HCT116 (cell line): ENCODE data around the gene FAM162A. TPM values are rescaled to one million over a fixed set of nuclear protein-coding genes. Genes with fewer than 3 reads are reported as not detected.

Experiments used
- ATAC-seq: fragments of 200-7000 bp; cut with Tn5 transposase; 2 replicates; pipeline ENCODE4 v1.9.1; 2020; ENCODE audit warnings: mild to moderate bottlenecking, moderate library complexity
- BruUV-seq: library from RNA; stranded (reverse); fragments of 400-500 nt; replicated peaks from 2 replicates; lab custom pipeline; 2021; lab: Mats Ljungman, UMichigan
- CTCF ChIA-PET: fragments of 300-600 bp; sonication (Branson Sonifier 250); formaldehyde crosslinking; loops from one replicate; lab custom pipeline; 2021; ENCODE audit warnings: antibody characterized with exemption; lab: Charles Lee
- POLR2A ChIA-PET: fragments of 300-600, 350-600 bp; sonication (Branson Sonifier 250); formaldehyde crosslinking; loops from one replicate; lab custom pipeline; 2021; ENCODE audit warnings: antibody characterized with exemption; lab: Charles Lee
- RAD21 ChIA-PET, 2 experiments: fragments of 300-600 bp; sonication (Branson Sonifier 250); formaldehyde crosslinking; loops; one replicate each; lab custom pipeline; 2023; ENCODE audit warnings: low total read pairs in 2 of 2; ENCODE audit not compliant: uncharacterized antibody in 2 of 2, unreplicated experiment in 2 of 2, low non-redundant PET in 1 of 2; lab: Charles Lee
- DNase-seq: peaks from one replicate; pipeline ENCODE4 v3.0.0-alpha.2; 2010; ENCODE audit warnings: low read depth, low spot score
- H2AFZ ChIP-seq: fragments of 200-600 bp; shearing (Covaris generic), sonication (generic); 2 replicates; pipeline ENCODE4 v1.6.1; 2017; ENCODE audit warnings: low read depth, mixed run types, mixed read lengths, antibody characterized with exemption, low read length; ENCODE audit not compliant: poor library complexity, severe bottlenecking
- H3K27ac ChIP-seq: 2 replicates; pipeline ENCODE4 v1.5.1; 2012; ENCODE audit warnings: low read depth, low read length
- H3K27me3 ChIP-seq: fragments of 200-600 bp; sonication (generic); 2 replicates; pipeline ENCODE4 v1.6.1; 2016; ENCODE audit warnings: mixed run types, low read length, mixed read lengths; ENCODE audit not compliant: insufficient read depth
- H3K36me3 ChIP-seq, 2 experiments: fragments of 200-500 bp in 1 of 2; fragments of 200-600 bp in 1 of 2; sonication (Bioruptor generic) in 1 of 2; sonication (generic) in 1 of 2; 2 replicates each; pipeline versions ENCODE4 v1.5.1 to v1.6.1; 2014 to 2016; ENCODE audit warnings: low read length in 2 of 2, inconsistent platforms in 1 of 2, mixed read lengths in 1 of 2, mixed run types in 1 of 2; ENCODE audit not compliant: insufficient read depth in 2 of 2, control insufficient read depth in 1 of 2
- H3K4me1 ChIP-seq, 2 experiments: fragments of 200-600 bp in 1 of 2; sonication (generic) in 1 of 2; 2 replicates each; pipeline versions ENCODE4 v1.5.1 to v1.6.1; 2012 to 2017; ENCODE audit warnings: low read length in 2 of 2, inconsistent platforms in 1 of 2, mild to moderate bottlenecking in 1 of 2, mixed read lengths in 1 of 2, mixed run types in 1 of 2, moderate library complexity in 1 of 2; ENCODE audit not compliant: insufficient read depth in 2 of 2, control insufficient read depth in 1 of 2
- H3K4me2 ChIP-seq: fragments of 200-600 bp; sonication (generic); 2 replicates; pipeline ENCODE4 v1.6.1; 2017; ENCODE audit warnings: mixed run types, low read length, mixed read lengths
- H3K4me3 ChIP-seq, 2 experiments: fragments of 200-600 bp in 1 of 2; sonication (generic) in 1 of 2; replicated peaks in 1 of 2; 2 replicates each; pipeline ENCODE4 v1.5.1; 2011 to 2016; ENCODE audit warnings: low read length in 2 of 2, control low read depth in 1 of 2, low read depth in 1 of 2, mild to moderate bottlenecking in 1 of 2, mixed read lengths in 1 of 2, mixed run types in 1 of 2
- H3K79me2 ChIP-seq: fragments of 200-600 bp; sonication (generic); 2 replicates; pipeline ENCODE4 v1.6.1; 2017; ENCODE audit warnings: mild to moderate bottlenecking, mixed run types, low read length, moderate library complexity, mixed read lengths; ENCODE audit not compliant: insufficient read depth
- H3K9ac ChIP-seq: fragments of 200-600 bp; sonication (generic); 2 replicates; pipeline ENCODE4 v1.6.1; 2016; ENCODE audit warnings: low read length, mixed read lengths
- H3K9me2 ChIP-seq: fragments of 200-600 bp; sonication (generic), shearing (Covaris generic); 2 replicates; pipeline ENCODE4 v1.6.1; 2017; ENCODE audit warnings: mixed run types, mild to moderate bottlenecking, moderate library complexity; ENCODE audit not compliant: insufficient read depth
- H3K9me3 ChIP-seq, 2 experiments: fragments of 200-500 bp in 1 of 2; fragments of 200-600 bp in 1 of 2; sonication (Bioruptor generic) in 1 of 2; sonication (generic) in 1 of 2; 2 replicates each; pipeline ENCODE4 v1.6.1; 2014 to 2017; ENCODE audit warnings: low read length in 2 of 2, mixed read lengths in 2 of 2, inconsistent platforms in 1 of 2, low read depth in 1 of 2, mild to moderate bottlenecking in 1 of 2, mixed run types in 1 of 2, moderate library complexity in 1 of 2; ENCODE audit not compliant: control insufficient read depth in 1 of 2, insufficient read depth in 1 of 2
- H4K20me1 ChIP-seq: fragments of 200-600 bp; sonication (generic), shearing (Covaris generic); 2 replicates; pipeline ENCODE4 v1.6.1; 2017; ENCODE audit warnings: mixed run types, mild to moderate bottlenecking, moderate library complexity; ENCODE audit not compliant: insufficient read depth
- CBX3 ChIP-seq: IDR thresholded peaks from 2 replicates; pipeline ENCODE4 v1.6.1; 2012; ENCODE audit warnings: low read depth
- CEBPB ChIP-seq: IDR thresholded peaks from 2 replicates; pipeline ENCODE4 v1.6.1; 2012; ENCODE audit warnings: low read depth
- EGR1 ChIP-seq: IDR thresholded peaks from 2 replicates; pipeline ENCODE4 v1.6.1; 2012; ENCODE audit warnings: low read depth
- EZH2 ChIP-seq: fragments of 200-600 bp; sonication (generic); IDR thresholded peaks from 2 replicates; pipeline ENCODE4 v1.6.1; 2017; ENCODE audit warnings: antibody characterized with exemption, mixed run types
- EZH2phosphoT487 ChIP-seq: fragments of 200-600 bp; IDR thresholded peaks from 2 replicates; pipeline ENCODE4 v1.6.1; 2018; ENCODE audit warnings: antibody characterized with exemption, borderline replicate concordance
- FOSL1 ChIP-seq: IDR thresholded peaks from 2 replicates; pipeline ENCODE4 v1.6.1; 2012; ENCODE audit warnings: low read depth
- MAX ChIP-seq: IDR thresholded peaks from 2 replicates; pipeline ENCODE4 v1.6.1; 2012
- POLR2AphosphoS5 ChIP-seq: IDR thresholded peaks from 2 replicates; pipeline ENCODE4 v1.6.1; 2011; ENCODE audit warnings: mild to moderate bottlenecking, low read depth, low read length, moderate library complexity
- SP1 ChIP-seq: IDR thresholded peaks from 2 replicates; pipeline ENCODE4 v1.6.1; 2012; ENCODE audit warnings: low read depth
- SRF ChIP-seq: IDR thresholded peaks from 2 replicates; pipeline ENCODE4 v1.6.1; 2012; ENCODE audit warnings: low read depth
- TCF7L2 ChIP-seq: IDR thresholded peaks from 2 replicates; pipeline ENCODE4 v1.7.0; 2011; ENCODE audit warnings: borderline replicate concordance, inconsistent platforms; ENCODE audit not compliant: insufficient read depth, insufficient read length; ENCODE audit errors: extremely low read depth
- YY1 ChIP-seq: IDR thresholded peaks from 2 replicates; pipeline ENCODE4 v1.6.1; 2011; ENCODE audit warnings: low read length, low read depth, moderate library complexity, mild to moderate bottlenecking; ENCODE audit not compliant: insufficient replicate concordance; ENCODE audit errors: extremely low read depth
- ZBTB33 ChIP-seq: IDR thresholded peaks from 2 replicates; pipeline ENCODE4 v1.6.1; 2011; ENCODE audit warnings: mild to moderate bottlenecking, low read length, moderate library complexity; ENCODE audit not compliant: insufficient replicate concordance; ENCODE audit errors: extremely low read depth
- ZFX ChIP-seq: fragments of 450-650 bp; IDR thresholded peaks from 2 replicates; pipeline ENCODE4 v1.6.1; 2017
- ZNF274 ChIP-seq: fragments of 200-500 bp; sonication (Bioruptor generic); IDR thresholded peaks from 2 replicates; pipeline ENCODE4 v1.6.1; 2014; ENCODE audit warnings: mild to moderate bottlenecking, low read depth, low read length, inconsistent platforms
- intact Hi-C: fragments of 100-400 bp; cut with micrococcal nuclease; formaldehyde crosslinking; loops from 2 replicates; pipeline ENCODE4 v1.10.0; 2022
- total RNA-seq: library from RNA; stranded (reverse); gene quantifications from one replicate; pipeline ENCODE4 v1.2.1, GENCODE V29; 2021; ENCODE audit not compliant: unreplicated experiment
- TF ChIP-seq, protein P1 (sequence below): IDR thresholded peaks from 2 replicates; pipeline ENCODE4 v1.6.1; 2012
- TF ChIP-seq, protein P2 (sequence below): IDR thresholded peaks from 2 replicates; pipeline ENCODE4 v1.6.1; 2012; ENCODE audit warnings: low read depth

The FAM162A gene
- total RNA-seq, 1 experiment from 2014 or later, result 74.1 TPM

DNA sequence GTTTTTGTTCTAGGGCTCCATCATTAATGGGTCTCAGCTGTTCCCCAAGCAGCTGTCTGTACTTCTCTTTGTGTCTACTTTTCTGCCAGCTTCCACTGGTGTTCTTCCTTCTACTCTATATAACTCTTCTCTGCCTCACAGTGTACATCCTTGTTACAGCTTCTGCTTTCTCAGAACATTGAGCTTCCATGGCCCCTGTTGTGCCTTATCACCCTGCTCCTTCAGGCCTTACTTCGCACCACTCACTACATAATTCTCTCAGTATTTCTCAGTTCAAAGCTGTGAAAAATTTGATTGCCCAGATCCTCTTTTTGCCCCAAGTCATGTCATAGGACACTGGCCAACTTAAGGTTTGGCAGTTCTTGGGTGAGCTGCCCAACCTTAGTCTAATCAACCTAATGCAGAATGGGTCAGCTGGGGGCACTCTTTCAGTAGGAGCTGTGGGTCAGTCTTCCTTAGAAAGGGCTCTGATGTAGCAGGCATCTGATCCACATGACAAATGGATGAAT lies 30.0 kb upstream of the FAM162A start:
- CTCF ChIA-PET, result interaction anchor here (0.5 to 1.1 kb wide), 3 partner anchors 8 to 248 kb away, joined by 3 to 6 read pairs (median 3); no protein-coding TSS in a partner anchor
- ATAC-seq, result no peak
- no peaks in the 10 kb centered on the region for H4K20me1 ChIP-seq
- BruUV-seq, result no TSS peak
- no peak overlapping the region for H3K9ac ChIP-seq
- H3K36me3 ChIP-seq, result peaks cover 0 to 6% of the 10 kb centered on the region in 2 experiments; a peak in 1 of 4 replicates
- DNase-seq, result no peak
- H3K9me3 ChIP-seq, result no peaks in the 10 kb centered on the region
- H2AFZ ChIP-seq, result no peak overlapping the region
- no peak overlapping the region for H3K4me2 ChIP-seq
- intact Hi-C loops, result no loop called here
- H3K79me2 ChIP-seq, result no peaks in the 10 kb centered on the region
- no peak for TF ChIP-seq ZFX
- TF ChIP-seq MAX, result no peak
- no peak for TF ChIP-seq ZBTB33
- no peak for TF ChIP-seq CBX3
- TF ChIP-seq EZH2phosphoT487, result no peak
- no peak for TF ChIP-seq FOSL1
- TF ChIP-seq SP1, result no peak
- TF ChIP-seq CEBPB, result no peak
- TF ChIP-seq SRF, result no peak
- no peak for TF ChIP-seq TCF7L2
- TF ChIP-seq EZH2, result no peak
- TF ChIP-seq YY1, result no peak
- TF ChIP-seq POLR2AphosphoS5, result no peak
- TF ChIP-seq, protein P1, sequence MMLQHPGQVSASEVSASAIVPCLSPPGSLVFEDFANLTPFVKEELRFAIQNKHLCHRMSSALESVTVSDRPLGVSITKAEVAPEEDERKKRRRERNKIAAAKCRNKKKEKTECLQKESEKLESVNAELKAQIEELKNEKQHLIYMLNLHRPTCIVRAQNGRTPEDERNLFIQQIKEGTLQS, result no peak
- TF ChIP-seq, protein P2, sequence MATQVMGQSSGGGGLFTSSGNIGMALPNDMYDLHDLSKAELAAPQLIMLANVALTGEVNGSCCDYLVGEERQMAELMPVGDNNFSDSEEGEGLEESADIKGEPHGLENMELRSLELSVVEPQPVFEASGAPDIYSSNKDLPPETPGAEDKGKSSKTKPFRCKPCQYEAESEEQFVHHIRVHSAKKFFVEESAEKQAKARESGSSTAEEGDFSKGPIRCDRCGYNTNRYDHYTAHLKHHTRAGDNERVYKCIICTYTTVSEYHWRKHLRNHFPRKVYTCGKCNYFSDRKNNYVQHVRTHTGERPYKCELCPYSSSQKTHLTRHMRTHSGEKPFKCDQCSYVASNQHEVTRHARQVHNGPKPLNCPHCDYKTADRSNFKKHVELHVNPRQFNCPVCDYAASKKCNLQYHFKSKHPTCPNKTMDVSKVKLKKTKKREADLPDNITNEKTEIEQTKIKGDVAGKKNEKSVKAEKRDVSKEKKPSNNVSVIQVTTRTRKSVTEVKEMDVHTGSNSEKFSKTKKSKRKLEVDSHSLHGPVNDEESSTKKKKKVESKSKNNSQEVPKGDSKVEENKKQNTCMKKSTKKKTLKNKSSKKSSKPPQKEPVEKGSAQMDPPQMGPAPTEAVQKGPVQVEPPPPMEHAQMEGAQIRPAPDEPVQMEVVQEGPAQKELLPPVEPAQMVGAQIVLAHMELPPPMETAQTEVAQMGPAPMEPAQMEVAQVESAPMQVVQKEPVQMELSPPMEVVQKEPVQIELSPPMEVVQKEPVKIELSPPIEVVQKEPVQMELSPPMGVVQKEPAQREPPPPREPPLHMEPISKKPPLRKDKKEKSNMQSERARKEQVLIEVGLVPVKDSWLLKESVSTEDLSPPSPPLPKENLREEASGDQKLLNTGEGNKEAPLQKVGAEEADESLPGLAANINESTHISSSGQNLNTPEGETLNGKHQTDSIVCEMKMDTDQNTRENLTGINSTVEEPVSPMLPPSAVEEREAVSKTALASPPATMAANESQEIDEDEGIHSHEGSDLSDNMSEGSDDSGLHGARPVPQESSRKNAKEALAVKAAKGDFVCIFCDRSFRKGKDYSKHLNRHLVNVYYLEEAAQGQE, result no peak
- no peak for TF ChIP-seq EGR1
- no peak for TF ChIP-seq ZNF274
- TF ChIP-seq, all 23 proteins: peak for 0
- POLR2A ChIA-PET, result no interaction called here
- RAD21 ChIA-PET, result no interaction called here
- H3K4me3 ChIP-seq, result no peak overlapping the region
- H3K27me3 ChIP-seq, result no peaks in the 10 kb centered on the region
- no peak overlapping the region for H3K27ac ChIP-seq
- H3K9me2 ChIP-seq, result no peaks in the 10 kb centered on the region
- no peaks in the 10 kb centered on the region; a peak in 2 of 4 replicates for H3K4me1 ChIP-seq
